HL-60 (cell line): ENCODE measurements around the gene ZACN.

Experiments used
- DNase-seq, 2 experiments: peaks; one replicate each; pipeline ENCODE4 v3.0.0-alpha.2; 2010 to 2020; ENCODE audit warnings: low read depth in 1 of 2, low spot score in 1 of 2
- H3K27ac ChIP-seq: fragments of 250-450 bp; sonication (Bioruptor Pico); replicated peaks from 2 replicates; pipeline ENCODE4 v1.5.1; 2020; ENCODE audit warnings: mild to moderate bottlenecking, moderate library complexity
- H3K27me3 ChIP-seq: fragments of 250-450 bp; sonication (Bioruptor Pico); 2 replicates; pipeline ENCODE4 v1.5.1; 2021; ENCODE audit warnings: mild to moderate bottlenecking, moderate library complexity; ENCODE audit not compliant: insufficient read depth, poor library complexity, severe bottlenecking
- H3K4me3 ChIP-seq: replicated peaks from 2 replicates; pipeline ENCODE4 v1.5.1; 2011; ENCODE audit warnings: mild to moderate bottlenecking, control low read depth, low read length; ENCODE audit not compliant: insufficient read depth
- CTCF ChIP-seq: IDR thresholded peaks from one replicate; pipeline ENCODE4 v1.5.1; 2011; ENCODE audit warnings: low read length, control low read depth, inconsistent platforms; ENCODE audit not compliant: insufficient read depth
- GABPA ChIP-seq: IDR thresholded peaks from 2 replicates; pipeline ENCODE4 v1.6.1; 2012; ENCODE audit warnings: low read depth
- POLR2AphosphoS5 ChIP-seq: IDR thresholded peaks from 2 replicates; pipeline ENCODE4 v1.6.1; 2012; ENCODE audit warnings: low read depth
- REST ChIP-seq: IDR thresholded peaks from 2 replicates; pipeline ENCODE4 v1.6.1; 2012; ENCODE audit warnings: low read depth; ENCODE audit not compliant: insufficient replicate concordance
- SPI1 ChIP-seq: IDR thresholded peaks from 2 replicates; pipeline ENCODE4 v1.6.1; 2012; ENCODE audit warnings: low read depth, mild to moderate bottlenecking, borderline replicate concordance

The ZACN gene

GRCh38 chr17:76107509-76107908, 28.5 kb downstream of the ZACN start:
- no peak overlapping the region for H3K4me3 ChIP-seq
- no peak for DNase-seq
- TF ChIP-seq SPI1 = no peak
- no peak for TF ChIP-seq GABPA
- TF ChIP-seq CTCF = peak; percentile 2
- no peaks in the 10 kb centered on the region for H3K27me3 ChIP-seq
- no peak overlapping the region for H3K27ac ChIP-seq

- H3K27ac ChIP-seq = no peak overlapping the region
- no peaks in the 10 kb centered on the region for H3K27me3 ChIP-seq
- no peak for DNase-seq
- no peak overlapping the region for H3K4me3 ChIP-seq
- TF ChIP-seq REST (no peak), CTCF (no peak), POLR2AphosphoS5 (no peak), GABPA (no peak), SPI1 (no peak)
These were observed 33.0 kb downstream of the ZACN start for GRCh38 chr17:76111956-76112355.

GRCh38 chr17:76115138-76115754, 36.3 kb downstream of the ZACN start:
- Histone ChIP-seq H3K27me3 (no peaks in the 10 kb centered on the region), H3K4me3 (no peak overlapping the region), H3K27ac (no peak overlapping the region)
- no peak for DNase-seq
- TF ChIP-seq GABPA (no peak), SPI1 (no peak), CTCF (no peak), POLR2AphosphoS5 (no peak)

- TF ChIP-seq GABPA (no peak), SPI1 (no peak), CTCF (no peak), REST (no peak), POLR2AphosphoS5 (no peak)
- no peak overlapping the region for H3K27ac ChIP-seq
- no peaks in the 10 kb centered on the region for H3K27me3 ChIP-seq
- DNase-seq = no peak
- H3K4me3 ChIP-seq = no peak overlapping the region
These were observed 40.7 kb downstream of the ZACN start for GRCh38 chr17:76119409-76120371.
